HepG2 (cell line): ENCODE data around the gene PPDPF. TPM values are rescaled to one million over a fixed set of nuclear protein-coding genes. Genes with fewer than 3 reads are reported as not detected.

Experiments
- ATAC-seq: fragments of 200-7000 bp; cut with Tn5 transposase; 3 replicates; pipeline ENCODE4 v1.9.1; 2020; ENCODE audit warnings: mild to moderate bottlenecking, moderate library complexity
- BruUV-seq: library from RNA; stranded (reverse); fragments of 400-500 nt; replicated peaks from 2 replicates; lab custom pipeline; 2021; lab: Mats Ljungman, UMichigan
- CTCF ChIA-PET: fragments of 300-600 bp; formaldehyde crosslinking; extraction: SDS; loops from one replicate; lab custom pipeline; 2021; ENCODE audit warnings: low total read pairs, inconsistent platforms, low intra/inter-chr PET ratio; lab: Yijun Ruan, JAX
- POLR2A ChIA-PET: fragments of 350-600 bp; sonication (Branson Sonifier 250); formaldehyde crosslinking; loops from one replicate; lab custom pipeline; 2020; ENCODE audit warnings: antibody characterized with exemption, inconsistent platforms; lab: Yijun Ruan, JAX
- DNase-seq: peaks from one replicate; pipeline ENCODE4 v3.0.0-alpha.2; 2015; ENCODE audit warnings: low spot score
- FAIRE-seq: peaks from 3 replicates; lab custom pipeline; 2011; peaks lifted over from hg19 to GRCh38; lab: Jason Lieb, UNC
- H2AFZ ChIP-seq: one replicate; pipeline ENCODE4 v1.6.1; 2011; ENCODE audit warnings: low read length, inconsistent platforms
- H3K27ac ChIP-seq: fragments of 300-600 bp; 3 replicates; pipeline ENCODE4 v1.8.0; 2011; ENCODE audit warnings: mixed run types, mild to moderate bottlenecking, mixed read lengths, low read length, inconsistent platforms; ENCODE audit not compliant: insufficient read depth; ENCODE audit errors: extremely low read length
- H3K27me3 ChIP-seq, 2 experiments: fragments of 200-600 bp in 1 of 2; 2 replicates in 1 of 2; 3 replicates in 1 of 2; pipeline versions ENCODE4 v1.6.0 to v1.8.0; 2011; ENCODE audit warnings: low read length in 2 of 2, mild to moderate bottlenecking in 2 of 2, moderate library complexity in 2 of 2, inconsistent platforms in 1 of 2; ENCODE audit not compliant: insufficient read depth in 2 of 2, control insufficient read depth in 1 of 2
- H3K36me3 ChIP-seq, 2 experiments: fragments of 200-600 bp in 1 of 2; replicated peaks in 1 of 2; 2 replicates in 1 of 2; 3 replicates in 1 of 2; pipeline versions ENCODE4 v1.5.1 to v1.8.0; 2011; ENCODE audit warnings: low read length in 2 of 2, inconsistent platforms in 1 of 2; ENCODE audit not compliant: insufficient read depth in 2 of 2, control insufficient read depth in 1 of 2
- H3K4me1 ChIP-seq: 2 replicates; pipeline ENCODE4 v1.5.1; 2012; ENCODE audit warnings: low read length, inconsistent platforms; ENCODE audit not compliant: insufficient read depth
- H3K4me2 ChIP-seq: 2 replicates; pipeline ENCODE4 v1.6.0; 2011; ENCODE audit warnings: low read depth, low read length, inconsistent platforms
- H3K4me3 ChIP-seq, 3 experiments: fragments of 200-600 bp in 1 of 3; sonication (generic), shearing (Covaris generic) in 1 of 3; replicated peaks in 1 of 3; 2 replicates each; pipeline ENCODE4 v1.5.1; 2011 to 2016; ENCODE audit warnings: low read length in 3 of 3, inconsistent platforms in 2 of 3, low read depth in 2 of 3, mild to moderate bottlenecking in 2 of 3, control low read depth in 1 of 3, mixed read lengths in 1 of 3; ENCODE audit not compliant: insufficient read depth in 1 of 3
- H3K79me2 ChIP-seq: one replicate; pipeline ENCODE4 v1.6.1; 2011; ENCODE audit warnings: low read length, inconsistent platforms; ENCODE audit not compliant: insufficient read depth
- H3K9ac ChIP-seq: 2 replicates; pipeline ENCODE4 v1.6.0; 2011; ENCODE audit warnings: mild to moderate bottlenecking, low read depth, low read length, inconsistent platforms; ENCODE audit not compliant: insufficient read depth
- H3K9me3 ChIP-seq: 2 replicates; pipeline ENCODE4 v1.5.1; 2012; ENCODE audit warnings: mild to moderate bottlenecking, low read length
- H4K20me1 ChIP-seq: 2 replicates; pipeline ENCODE4 v1.6.0; 2011; ENCODE audit warnings: inconsistent platforms, mild to moderate bottlenecking, low read length, moderate library complexity; ENCODE audit not compliant: insufficient read depth
- FOXA1 ChIP-seq, 2 experiments: fragments of 450-650 bp in 1 of 2; sonication (generic) in 1 of 2; formaldehyde crosslinking in 1 of 2; IDR thresholded peaks; 2 replicates each; pipeline versions ENCODE4 v1.4.0 to v1.6.1; 2016 to 2020; ENCODE audit warnings: missing genetic modification reagents in 1 of 2
- FOXA3 ChIP-seq: IDR thresholded peaks from 2 replicates; pipeline ENCODE4 v1.6.1; 2016; ENCODE audit warnings: missing genetic modification reagents, missing compliant biosample characterization
- HINFP ChIP-seq: sonication (generic); formaldehyde crosslinking; IDR thresholded peaks from 2 replicates; pipeline ENCODE4 v1.4.0; 2020; ENCODE audit warnings: low read depth, mild to moderate bottlenecking, missing genetic modification reagents
- HOXD1 ChIP-seq: sonication (generic); formaldehyde crosslinking; IDR thresholded peaks from 2 replicates; pipeline ENCODE4 v1.5.0; 2020; ENCODE audit warnings: missing genetic modification reagents
- KLF11 ChIP-seq: IDR thresholded peaks from 2 replicates; pipeline ENCODE4 v1.6.1; 2016; ENCODE audit warnings: missing compliant biosample characterization
- MAZ ChIP-seq, 2 experiments: sonication (generic) in 1 of 2; formaldehyde crosslinking in 1 of 2; IDR thresholded peaks; 2 replicates each; pipeline versions ENCODE4 v1.5.0 to v1.6.1; 2012 to 2020; ENCODE audit warnings: low read depth in 2 of 2, mild to moderate bottlenecking in 2 of 2, borderline replicate concordance in 1 of 2, improper control_type of control experiment in 1 of 2, low read length in 1 of 2, missing genetic modification reagents in 1 of 2, moderate library complexity in 1 of 2
- SALL2 ChIP-seq: sonication (generic); formaldehyde crosslinking; IDR thresholded peaks from 2 replicates; pipeline ENCODE4 v1.8.1; 2023; ENCODE audit warnings: mild to moderate bottlenecking, missing genetic modification reagents, inconsistent platforms
- TEAD2 ChIP-seq: sonication (generic); formaldehyde crosslinking; IDR thresholded peaks from 2 replicates; pipeline ENCODE4 v1.9.0; 2021; ENCODE audit warnings: missing genetic modification reagents
- ZFP91 ChIP-seq: sonication (generic); formaldehyde crosslinking; IDR thresholded peaks from 2 replicates; pipeline ENCODE4 v1.9.0; 2022; ENCODE audit warnings: missing genetic modification reagents, mild to moderate bottlenecking, borderline replicate concordance
- ZGPAT ChIP-seq: IDR thresholded peaks from 2 replicates; pipeline ENCODE4 v1.6.1; 2016; ENCODE audit warnings: mild to moderate bottlenecking
- ZNF138 ChIP-seq: sonication (generic); formaldehyde crosslinking; IDR thresholded peaks from 2 replicates; pipeline ENCODE4 v1.5.0; 2020; ENCODE audit warnings: mild to moderate bottlenecking, low read depth, missing genetic modification reagents
- ZNF235 ChIP-seq: sonication (generic); formaldehyde crosslinking; IDR thresholded peaks from 2 replicates; pipeline ENCODE4 v1.8.1; 2023; ENCODE audit warnings: mild to moderate bottlenecking, missing genetic modification reagents, borderline replicate concordance
- ZNF263 ChIP-seq: sonication (generic); formaldehyde crosslinking; IDR thresholded peaks from 2 replicates; pipeline ENCODE4 v1.4.0; 2020; ENCODE audit warnings: missing genetic modification reagents
- ZNF350 ChIP-seq: sonication (generic); formaldehyde crosslinking; IDR thresholded peaks from 2 replicates; pipeline ENCODE4 v1.4.0; 2020; ENCODE audit warnings: mild to moderate bottlenecking, low read depth, missing genetic modification reagents, borderline replicate concordance
- ZNF580 ChIP-seq: IDR thresholded peaks from 2 replicates; pipeline ENCODE4 v1.6.1; 2016; ENCODE audit warnings: low read depth, borderline replicate concordance
- ZSCAN21 ChIP-seq: sonication (generic); formaldehyde crosslinking; IDR thresholded peaks from 2 replicates; pipeline ENCODE4 v1.8.0; 2022; ENCODE audit warnings: mild to moderate bottlenecking, missing genetic modification reagents, moderate library complexity, borderline replicate concordance
- ZSCAN22 ChIP-seq: sonication (generic); formaldehyde crosslinking; IDR thresholded peaks from 2 replicates; pipeline ENCODE4 v1.4.0; 2020; ENCODE audit warnings: mild to moderate bottlenecking, missing genetic modification reagents
- WGBS: methylation state at CpG from one replicate; pipeline ENCODE4 v1.1.6; 2017; ENCODE audit warnings: low lambda C conversion rate; 5-methylcytosine and 5-hydroxymethylcytosine counted together
- in situ Hi-C: cut with HindIII; loops from 2 replicates; pipeline ENCODE4 v1.10.0; 2017; ENCODE audit warnings: low pct_unique_long_range_greater_than_20kb; ENCODE audit not compliant: extremely low pct_ligation_motif_present
- intact Hi-C: fragments of 100-400 bp; cut with micrococcal nuclease; formaldehyde crosslinking; loops from one replicate; pipeline ENCODE4 v1.10.0; 2022; ENCODE audit not compliant: unreplicated experiment
- polyA plus RNA-seq, 8 experiments: library from polyadenylated mRNA; depleted of rRNA in 3 of 8; stranded (reverse) in 7 of 8; unstranded in 1 of 8; fragments of >200 nt; fragmentation: Illumina TruSeq in 4 of 8; extraction: Trizol in 4 of 8; gene quantifications; 2 replicates each; pipeline versions ENCODE4 v1.2.1 to v1.2.3, GENCODE V29; 2011 to 2016; ENCODE audit warnings: low read depth in 4 of 8, missing spikeins in 1 of 8, mixed read lengths in 1 of 8; ENCODE audit not compliant: insufficient read depth in 1 of 8
- total RNA-seq, 5 experiments: library from RNA; depleted of rRNA; stranded (reverse); fragments of >200 nt; fragmentation: Illumina TruSeq; extraction: Trizol; gene quantifications; 2 replicates each; pipeline ENCODE4 v1.2.3, GENCODE V29; 2016; ENCODE audit warnings: low read depth in 1 of 5

PPDPF gene
- total and polyA plus RNA-seq, 2 of the 13 experiments (the other 11 are each of a cell fraction or from before 2014, with no cell fraction given), result 1.8 to 7.0 TPM

- no peak for FAIRE-seq
- Histone ChIP-seq H3K27ac (no peak overlapping the region), H3K4me3 (peak overlapping the region; percentile 56 to 69 (median 61); a peak in 4 of 6 replicates), H3K9me3 (no peaks in the 10 kb centered on the region), H3K27me3 (peaks cover 24 to 57% of the 10 kb centered on the region in 2 experiments), H3K4me2 (peak overlapping the region; percentile 70), H3K36me3 (no peaks in the 10 kb centered on the region), H3K79me2 (no peaks in the 10 kb centered on the region), H2AFZ (no peak overlapping the region), H3K9ac (no peak overlapping the region), H3K4me1 (peaks cover 11% of the 10 kb centered on the region), H4K20me1 (peaks cover 2% of the 10 kb centered on the region; the same call in 1 of the 2 replicates)
- CTCF ChIA-PET, result interaction anchor here (1.5 kb wide), 1 partner anchor 24 kb away, joined by 4 read pairs; no protein-coding TSS in a partner anchor
- peak; percentile 46 for ATAC-seq
- WGBS, result 11% methylated on average over 67 of the region's 72 CpGs
- no peak for DNase-seq
- BruUV-seq, result no TSS peak
- in situ Hi-C loops, result no loop called here
- POLR2A ChIA-PET, result interaction anchor here (0.6 to 2.1 kb wide), 4 partner anchors 16 to 55 kb away, joined by 3 to 9 read pairs (median 6); partner anchors contain the start of gene HELZ2
- intact Hi-C loops, result no loop called here
- TF ChIP-seq ZNF138 (no peak), ZNF263 (CRISPR knock-in tag) (peak; percentile 97), MAZ (IDR thresholded peaks at IDR 0.05; ENCODE audit: borderline replicate concordance, low read depth, low read length) (no peak), MAZ (CRISPR knock-in tag; IDR thresholded peaks at IDR 0.05; ENCODE audit: low read depth) (no peak), HOXD1 (CRISPR knock-in tag) (peak; percentile 23; the same call in 1 of the 2 replicates), TEAD2 (CRISPR knock-in tag) (no peak), ZNF580 (no peak), ZGPAT (CRISPR knock-in tag) (0 out of 2 replicates have a peak, but pooled peaks have one; percentile 17), ZSCAN21 (CRISPR knock-in tag) (0 out of 2 replicates have a peak, but pooled peaks have one; percentile 30), ZNF235 (CRISPR knock-in tag) (no peak), ZSCAN22 (CRISPR knock-in tag) (no peak), FOXA3 (CRISPR knock-in tag) (no peak), FOXA1 (IDR thresholded peaks at IDR 0.05) (no peak), FOXA1 (CRISPR knock-in tag; IDR thresholded peaks at IDR 0.05) (no peak), HINFP (CRISPR knock-in tag) (peak; percentile 28; the same call in 1 of the 2 replicates), KLF11 (CRISPR knock-in tag) (no peak), SALL2 (CRISPR knock-in tag) (0 out of 2 replicates have a peak, but pooled peaks have one; percentile 57), ZNF350 (no peak), ZFP91 (CRISPR knock-in tag) (0 out of 2 replicates have a peak, but pooled peaks have one; percentile 2)
These were observed 679 bp upstream of the PPDPF start for GRCh38 chr20:63519668-63520503.
